Right atrium auricular region (tissue), 2 donors: Measurements from ENCODE around the gene IRF9. TPM values are rescaled to one million over a fixed set of nuclear protein-coding genes. Genes with fewer than 3 reads are reported as not detected.

Experiments used
- DNase-seq: peaks from one replicate; pipeline ENCODE4 v3.0.0-alpha.2; 2019; ENCODE audit warnings: low spot score
- H3K27ac ChIP-seq, 2 donors: fragments of 200-600 bp; sonication (generic); 1 replicate in 1 of 2; 2 replicates in 1 of 2; pipeline ENCODE4 v1.5.1; 2016 to 2019
- H3K27me3 ChIP-seq, 2 donors: fragments of 200-600 bp; sonication (generic); one replicate each; pipeline versions ENCODE4 v1.5.1 to v1.6.0; 2017 to 2019
- H3K36me3 ChIP-seq: fragments of 200-600 bp; sonication (generic); one replicate; pipeline ENCODE4 v1.5.1; 2016
- H3K4me1 ChIP-seq, 2 donors: fragments of 200-600 bp; sonication (generic); one replicate each; pipeline versions ENCODE4 v1.5.1 to v1.6.0; 2017 to 2019
- H3K4me3 ChIP-seq, 2 donors: fragments of 200-600 bp; sonication (generic); 1 replicate in 1 of 2; 2 replicates in 1 of 2; pipeline ENCODE4 v1.5.1; 2017 to 2019; ENCODE audit warnings: mild to moderate bottlenecking in 1 of 2, moderate library complexity in 1 of 2
- H3K9me3 ChIP-seq, 2 donors: fragments of 200-600 bp; sonication (generic); one replicate each; pipeline ENCODE4 v1.5.1; 2019
- total RNA-seq, 2 donors: library from RNA; depleted of rRNA; stranded (reverse); fragments of >200 nt; gene quantifications; one replicate each; pipeline ENCODE4 v1.1.0, GENCODE V29; 2016
- TF ChIP-seq, protein P1 (sequence below), 2 donors: fragments of 200-600 bp; sonication (generic); IDR thresholded peaks; one replicate each; pipeline ENCODE4 v1.5.1; 2019; ENCODE audit warnings: antibody characterized with exemption in 2 of 2

Gene IRF9
- total RNA-seq, 2 donors from 2014 or later, result 29.2 to 33.1 TPM

DNA sequence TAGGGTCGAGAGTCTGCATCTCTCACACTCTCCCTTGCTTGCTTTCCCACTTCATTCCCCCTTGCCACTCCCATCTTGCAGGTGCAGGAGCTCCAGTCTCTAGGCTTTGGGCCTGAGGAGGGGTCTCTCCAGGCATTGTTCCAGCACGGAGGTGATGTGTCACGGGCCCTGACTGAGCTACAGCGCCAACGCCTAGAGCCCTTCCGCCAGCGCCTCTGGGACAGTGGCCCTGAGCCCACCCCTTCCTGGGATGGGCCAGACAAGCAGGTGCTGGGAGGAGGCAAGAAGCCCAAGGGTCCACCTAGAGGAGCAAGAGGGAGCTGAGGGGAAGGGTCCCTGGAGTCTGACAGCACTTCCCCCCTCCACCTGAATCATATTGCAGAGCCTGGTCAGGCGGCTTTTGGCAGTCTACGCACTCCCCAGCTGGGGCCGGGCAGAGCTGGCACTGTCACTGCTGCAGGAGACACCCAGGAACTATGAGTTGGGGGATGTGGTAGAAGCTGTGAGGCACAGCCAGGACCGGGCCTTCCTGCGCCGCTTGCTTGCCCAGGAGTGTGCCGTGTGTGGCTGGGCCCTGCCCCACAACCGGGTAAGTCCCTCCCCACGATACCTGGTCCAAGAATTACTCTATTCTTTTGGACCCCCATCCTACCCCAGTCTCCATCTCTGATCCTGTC is 9.5 kb upstream of the IRF9 start:
- Histone ChIP-seq H3K9me3 (no peaks in the 10 kb centered on the region), H3K27ac (no peak overlapping the region), H3K4me1 (peaks cover 0 to 18% of the 10 kb centered on the region in 2 donors), H3K27me3 (no peaks in the 10 kb centered on the region), H3K4me3 (no peak overlapping the region), H3K36me3 (peaks cover 69% of the 10 kb centered on the region)
- TF ChIP-seq, protein P1, sequence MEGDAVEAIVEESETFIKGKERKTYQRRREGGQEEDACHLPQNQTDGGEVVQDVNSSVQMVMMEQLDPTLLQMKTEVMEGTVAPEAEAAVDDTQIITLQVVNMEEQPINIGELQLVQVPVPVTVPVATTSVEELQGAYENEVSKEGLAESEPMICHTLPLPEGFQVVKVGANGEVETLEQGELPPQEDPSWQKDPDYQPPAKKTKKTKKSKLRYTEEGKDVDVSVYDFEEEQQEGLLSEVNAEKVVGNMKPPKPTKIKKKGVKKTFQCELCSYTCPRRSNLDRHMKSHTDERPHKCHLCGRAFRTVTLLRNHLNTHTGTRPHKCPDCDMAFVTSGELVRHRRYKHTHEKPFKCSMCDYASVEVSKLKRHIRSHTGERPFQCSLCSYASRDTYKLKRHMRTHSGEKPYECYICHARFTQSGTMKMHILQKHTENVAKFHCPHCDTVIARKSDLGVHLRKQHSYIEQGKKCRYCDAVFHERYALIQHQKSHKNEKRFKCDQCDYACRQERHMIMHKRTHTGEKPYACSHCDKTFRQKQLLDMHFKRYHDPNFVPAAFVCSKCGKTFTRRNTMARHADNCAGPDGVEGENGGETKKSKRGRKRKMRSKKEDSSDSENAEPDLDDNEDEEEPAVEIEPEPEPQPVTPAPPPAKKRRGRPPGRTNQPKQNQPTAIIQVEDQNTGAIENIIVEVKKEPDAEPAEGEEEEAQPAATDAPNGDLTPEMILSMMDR (IDR thresholded peaks at IDR 0.05), result no peak
- DNase-seq, result no peak

DNA sequence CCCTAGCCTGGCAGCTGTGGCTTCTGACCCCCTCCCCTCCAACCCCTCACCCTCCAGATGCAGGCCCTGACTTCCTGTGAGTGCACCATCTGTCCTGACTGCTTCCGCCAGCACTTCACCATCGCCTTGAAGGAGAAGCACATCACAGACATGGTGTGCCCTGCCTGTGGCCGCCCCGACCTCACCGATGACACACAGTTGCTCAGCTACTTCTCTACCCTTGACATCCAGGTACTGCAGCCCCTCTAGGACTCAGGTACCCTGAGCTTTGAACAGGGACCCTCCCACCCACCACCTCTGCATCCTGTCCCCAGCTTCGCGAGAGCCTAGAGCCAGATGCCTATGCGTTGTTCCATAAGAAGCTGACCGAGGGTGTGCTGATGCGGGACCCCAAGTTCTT is 6.0 kb upstream of the IRF9 start:
- Histone ChIP-seq H3K27me3 (no peaks in the 10 kb centered on the region), H3K27ac (no peak overlapping the region), H3K4me3 (no peak overlapping the region), H3K9me3 (no peaks in the 10 kb centered on the region), H3K4me1 (no peaks in the 10 kb centered on the region), H3K36me3 (peaks cover 82% of the 10 kb centered on the region)
- TF ChIP-seq, protein P1 (IDR thresholded peaks at IDR 0.05), result no peak
- no peak for DNase-seq

DNA sequence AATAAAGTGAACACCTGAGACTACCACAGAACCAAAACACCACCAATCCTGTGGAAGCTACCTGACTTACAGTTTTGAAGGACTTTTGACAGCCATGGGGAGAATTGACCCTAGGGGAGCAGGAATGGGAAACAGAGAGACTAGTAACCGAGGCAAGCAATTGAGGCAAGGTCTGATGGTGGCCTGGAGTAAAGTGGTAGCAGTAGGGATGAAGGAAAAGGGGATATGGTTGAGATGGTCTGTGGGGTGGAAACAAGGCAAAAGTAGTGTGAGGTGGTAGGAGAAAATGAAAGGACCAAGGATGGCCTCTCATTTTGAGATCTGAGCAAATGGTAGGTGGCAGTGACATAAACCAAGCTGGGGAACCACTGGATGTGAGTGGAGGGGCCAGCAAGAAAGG is 4.2 kb upstream of the IRF9 start:
- TF ChIP-seq, protein P1 (IDR thresholded peaks at IDR 0.05), result no peak
- no peak overlapping the region for H3K4me3 ChIP-seq
- H3K36me3 ChIP-seq, result peaks cover 70% of the 10 kb centered on the region
- no peaks in the 10 kb centered on the region for H3K27me3 ChIP-seq
- no peak for DNase-seq
- H3K4me1 ChIP-seq, result peaks cover 0 to 8% of the 10 kb centered on the region in 2 donors
- H3K27ac ChIP-seq, result no peak overlapping the region
- no peaks in the 10 kb centered on the region for H3K9me3 ChIP-seq

DNA sequence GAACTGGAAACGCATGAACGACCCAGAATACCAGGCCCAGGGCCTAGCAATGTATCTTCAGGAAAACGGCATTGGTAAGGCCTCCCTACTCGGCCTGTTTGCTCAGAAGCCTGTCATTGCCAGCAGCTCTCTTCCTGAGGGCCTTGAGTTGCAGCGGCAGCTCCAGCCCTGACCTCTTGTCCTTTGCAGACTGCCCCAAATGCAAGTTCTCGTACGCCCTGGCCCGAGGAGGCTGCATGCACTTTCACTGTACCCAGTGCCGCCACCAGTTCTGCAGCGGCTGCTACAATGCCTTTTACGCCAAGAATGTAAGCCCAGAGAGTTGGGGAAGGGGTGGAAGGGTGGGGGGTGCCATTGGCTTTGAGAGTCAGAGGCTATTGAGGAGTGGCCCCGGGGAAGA is 3.7 kb upstream of the IRF9 start:
- H3K4me1 ChIP-seq, result peaks cover 0 to 13% of the 10 kb centered on the region in 2 donors
- DNase-seq, result no peak
- no peaks in the 10 kb centered on the region for H3K27me3 ChIP-seq
- H3K9me3 ChIP-seq, result no peaks in the 10 kb centered on the region
- TF ChIP-seq, protein P1 (IDR thresholded peaks at IDR 0.05), result no peak
- H3K27ac ChIP-seq, result no peak overlapping the region
- H3K4me3 ChIP-seq, result no peak overlapping the region
- peaks cover 66% of the 10 kb centered on the region for H3K36me3 ChIP-seq

DNA sequence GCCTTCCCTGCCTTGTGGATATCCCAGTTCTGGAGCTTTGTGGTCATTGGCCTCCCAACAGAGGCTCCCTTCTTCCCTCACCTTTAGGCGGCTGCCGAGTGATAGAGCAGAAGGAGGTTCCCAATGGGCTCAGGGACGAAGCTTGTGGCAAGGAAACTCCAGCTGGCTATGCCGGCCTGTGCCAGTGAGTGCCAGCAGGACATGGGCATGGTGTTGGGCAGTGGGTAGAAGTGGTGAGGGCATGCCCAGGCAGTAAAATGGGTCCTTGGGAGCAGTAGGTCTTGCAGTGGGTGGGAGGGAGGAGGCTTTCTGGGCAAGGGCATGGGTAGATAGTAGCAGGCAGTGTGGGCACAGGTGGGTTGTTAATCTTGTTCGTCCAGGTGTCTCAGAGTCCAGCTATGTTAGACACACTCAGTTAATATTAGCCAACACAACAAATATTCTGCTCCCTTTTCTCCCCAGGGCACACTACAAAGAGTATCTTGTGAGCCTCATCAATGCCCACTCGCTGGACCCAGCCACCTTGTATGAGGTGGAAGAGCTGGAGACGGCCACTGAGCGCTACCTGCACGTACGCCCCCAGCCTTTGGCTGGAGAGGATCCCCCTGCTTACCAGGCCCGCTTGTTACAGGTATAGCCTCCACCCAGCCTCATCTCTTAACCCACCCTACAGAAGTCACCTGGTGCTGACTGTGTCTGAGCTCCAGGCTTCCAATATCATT is 1.1 kb upstream of the IRF9 start:
- Histone ChIP-seq H3K27me3 (no peaks in the 10 kb centered on the region), H3K4me1 (peaks cover 0 to 30% of the 10 kb centered on the region in 2 donors), H3K27ac (peak overlapping the region in 1 of 2 donors; percentile 96), H3K36me3 (peaks cover 71% of the 10 kb centered on the region), H3K4me3 (no peak overlapping the region), H3K9me3 (no peaks in the 10 kb centered on the region)
- DNase-seq, result no peak
- TF ChIP-seq, protein P1 (IDR thresholded peaks at IDR 0.05), result no peak
